HepG2 (cell line): ENCODE measurements around the gene SMARCAD1. TPM values are rescaled to one million over a fixed set of nuclear protein-coding genes. Genes with fewer than 3 reads are reported as not detected.
A peak's percentile ranks its signal among the peaks of the same experiment; 100 is the strongest.

Source experiments
- BORCS8-MEF2B ChIP-seq: sonication (generic); formaldehyde crosslinking; IDR thresholded peaks from 2 replicates; pipeline ENCODE4 v1.8.0; 2022; ENCODE audit warnings: mild to moderate bottlenecking, missing genetic modification reagents
- FOXM1 ChIP-seq: sonication (generic); formaldehyde crosslinking; IDR thresholded peaks from 2 replicates; pipeline ENCODE4 v1.5.0; 2020; ENCODE audit warnings: missing genetic modification reagents
- HDAC1 ChIP-seq: sonication (generic); formaldehyde crosslinking; IDR thresholded peaks from 2 replicates; pipeline ENCODE4 v1.5.1; 2020; ENCODE audit warnings: mild to moderate bottlenecking, missing genetic modification reagents
- HOXD1 ChIP-seq: sonication (generic); formaldehyde crosslinking; IDR thresholded peaks from 2 replicates; pipeline ENCODE4 v1.5.0; 2020; ENCODE audit warnings: missing genetic modification reagents
- JUNB ChIP-seq: sonication (generic); formaldehyde crosslinking; IDR thresholded peaks from 2 replicates; pipeline ENCODE4 v1.8.0; 2022; ENCODE audit warnings: missing genetic modification reagents, mild to moderate bottlenecking, borderline replicate concordance
- MEF2D ChIP-seq: sonication (generic); formaldehyde crosslinking; IDR thresholded peaks from 2 replicates; pipeline ENCODE4 v1.5.1; 2020; ENCODE audit warnings: mild to moderate bottlenecking, missing genetic modification reagents
- PTBP1 ChIP-seq: fragments of 200-400 bp; formaldehyde crosslinking; IDR thresholded peaks from 2 replicates; pipeline ENCODE4 v1.6.1; 2018; ENCODE audit warnings: low read length, low read depth; ENCODE audit not compliant: poor library complexity, severe bottlenecking
- REXO4 ChIP-seq: sonication (generic); formaldehyde crosslinking; IDR thresholded peaks from 2 replicates; pipeline ENCODE4 v1.8.0; 2022; ENCODE audit warnings: missing genetic modification reagents, mild to moderate bottlenecking, borderline replicate concordance
- SP2 ChIP-seq: sonication (generic); formaldehyde crosslinking; IDR thresholded peaks from 2 replicates; pipeline ENCODE4 v1.5.1; 2020; ENCODE audit warnings: mild to moderate bottlenecking, missing genetic modification reagents
- STAT5B ChIP-seq: sonication (generic); formaldehyde crosslinking; IDR thresholded peaks from 2 replicates; pipeline ENCODE4 v1.4.0; 2020; ENCODE audit warnings: missing genetic modification reagents
- SYNCRIP ChIP-seq: fragments of 200-400 bp; formaldehyde crosslinking; IDR thresholded peaks from 2 replicates; pipeline ENCODE4 v1.6.1; 2018; ENCODE audit warnings: mild to moderate bottlenecking, low read depth, low read length; ENCODE audit not compliant: insufficient read depth
- TBP ChIP-seq: sonication (generic); formaldehyde crosslinking; IDR thresholded peaks from 2 replicates; pipeline ENCODE4 v1.5.0; 2020; ENCODE audit warnings: missing genetic modification reagents
- ZBTB7B ChIP-seq: sonication (generic); formaldehyde crosslinking; IDR thresholded peaks from 2 replicates; pipeline ENCODE4 v1.4.0; 2020; ENCODE audit warnings: missing genetic modification reagents
- ZFYVE20 ChIP-seq: sonication (generic); formaldehyde crosslinking; IDR thresholded peaks from 2 replicates; pipeline ENCODE4 v1.8.0; 2023; ENCODE audit warnings: low read depth, mild to moderate bottlenecking, moderate library complexity, missing genetic modification reagents, borderline replicate concordance
- ZSCAN12 ChIP-seq: sonication (generic); formaldehyde crosslinking; IDR thresholded peaks from 2 replicates; pipeline ENCODE4 v1.9.0; 2021; ENCODE audit warnings: mild to moderate bottlenecking, missing genetic modification reagents
- polyA plus RNA-seq, 8 experiments: library from polyadenylated mRNA; depleted of rRNA in 3 of 8; stranded (reverse) in 7 of 8; unstranded in 1 of 8; fragments of >200 nt; fragmentation: Illumina TruSeq in 4 of 8; extraction: Trizol in 4 of 8; gene quantifications; 2 replicates each; pipeline versions ENCODE4 v1.2.1 to v1.2.3, GENCODE V29; 2011 to 2016; ENCODE audit warnings: low read depth in 4 of 8, missing spikeins in 1 of 8, mixed read lengths in 1 of 8; ENCODE audit not compliant: insufficient read depth in 1 of 8
- total RNA-seq, 5 experiments: library from RNA; depleted of rRNA; stranded (reverse); fragments of >200 nt; fragmentation: Illumina TruSeq; extraction: Trizol; gene quantifications; 2 replicates each; pipeline ENCODE4 v1.2.3, GENCODE V29; 2016; ENCODE audit warnings: low read depth in 1 of 5
- TF ChIP-seq, protein P1 (sequence below): fragments of 450-650 bp; IDR thresholded peaks from 2 replicates; pipeline ENCODE4 v1.6.1; 2017
- TF ChIP-seq, protein P2 (sequence below): sonication (generic); formaldehyde crosslinking; IDR thresholded peaks from 2 replicates; pipeline ENCODE4 v1.8.0; 2023; ENCODE audit warnings: mild to moderate bottlenecking, missing genetic modification reagents
- TF ChIP-seq, protein P3 (sequence below): sonication (generic); formaldehyde crosslinking; IDR thresholded peaks from 2 replicates; pipeline ENCODE4 v1.4.0; 2020; ENCODE audit warnings: missing genetic modification reagents
- TF ChIP-seq, protein P4 (sequence below): sonication (generic); formaldehyde crosslinking; IDR thresholded peaks from 2 replicates; pipeline ENCODE4 v1.8.1; 2023; ENCODE audit warnings: missing genetic modification reagents, inconsistent platforms, borderline replicate concordance
- TF ChIP-seq, protein P5 (sequence below): sonication (generic); formaldehyde crosslinking; IDR thresholded peaks from 2 replicates; pipeline ENCODE4 v1.5.0; 2020; ENCODE audit warnings: missing genetic modification reagents
- TF ChIP-seq, protein P6 (sequence below): sonication (generic); formaldehyde crosslinking; IDR thresholded peaks from 2 replicates; pipeline ENCODE4 v1.4.0; 2020; ENCODE audit warnings: missing genetic modification reagents

Gene SMARCAD1
- total and polyA plus RNA-seq, 2 of the 13 experiments (the other 11 are each of a cell fraction or from before 2014, with no cell fraction given) = 18.2 to 35.9 TPM

DNA sequence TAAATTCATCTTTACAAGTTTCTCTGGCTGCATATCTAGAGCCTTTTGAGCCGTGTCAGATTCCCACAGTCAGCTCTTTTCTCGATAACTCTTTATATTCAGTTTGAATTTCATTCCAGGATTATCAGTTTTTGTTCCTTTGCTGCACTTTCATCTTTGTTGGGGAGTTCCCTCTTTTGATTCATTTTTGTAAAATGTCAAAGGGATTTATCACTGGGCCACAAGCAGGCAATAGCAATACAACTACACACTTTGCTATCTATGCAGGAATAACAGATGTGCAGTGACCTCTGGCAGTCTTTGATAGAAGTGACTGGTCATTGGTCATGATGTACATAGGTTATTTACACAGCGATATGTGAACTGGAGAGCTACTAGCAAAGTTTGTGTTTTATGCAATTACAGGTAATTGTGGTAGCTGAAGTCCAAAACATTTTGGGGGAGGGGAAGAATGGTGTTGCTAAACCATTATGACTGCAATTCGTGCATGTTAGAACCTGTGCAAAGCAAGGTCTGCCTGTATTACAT lies 91.1 kb downstream of the SMARCAD1 start (continued):
- TF ChIP-seq, protein P1, sequence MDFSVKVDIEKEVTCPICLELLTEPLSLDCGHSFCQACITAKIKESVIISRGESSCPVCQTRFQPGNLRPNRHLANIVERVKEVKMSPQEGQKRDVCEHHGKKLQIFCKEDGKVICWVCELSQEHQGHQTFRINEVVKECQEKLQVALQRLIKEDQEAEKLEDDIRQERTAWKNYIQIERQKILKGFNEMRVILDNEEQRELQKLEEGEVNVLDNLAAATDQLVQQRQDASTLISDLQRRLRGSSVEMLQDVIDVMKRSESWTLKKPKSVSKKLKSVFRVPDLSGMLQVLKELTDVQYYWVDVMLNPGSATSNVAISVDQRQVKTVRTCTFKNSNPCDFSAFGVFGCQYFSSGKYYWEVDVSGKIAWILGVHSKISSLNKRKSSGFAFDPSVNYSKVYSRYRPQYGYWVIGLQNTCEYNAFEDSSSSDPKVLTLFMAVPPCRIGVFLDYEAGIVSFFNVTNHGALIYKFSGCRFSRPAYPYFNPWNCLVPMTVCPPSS = no peak
- TF ChIP-seq BORCS8-MEF2B (no peak), SYNCRIP (no peak), ZBTB7B (CRISPR knock-in tag) (no peak), STAT5B (CRISPR knock-in tag) (no peak), MEF2D (CRISPR knock-in tag) (no peak; the same call in 1 of the 2 replicates), FOXM1 (no peak), ZFYVE20 (no peak), SP2 (no peak), REXO4 (no peak), PTBP1 (no peak), TBP (no peak), ZSCAN12 (CRISPR knock-in tag) (no peak), JUNB (CRISPR knock-in tag) (no peak), HDAC1 (no peak), HOXD1 (CRISPR knock-in tag) (peak; percentile 71; the same call in 1 of the 2 replicates)
- TF ChIP-seq, protein P2, sequence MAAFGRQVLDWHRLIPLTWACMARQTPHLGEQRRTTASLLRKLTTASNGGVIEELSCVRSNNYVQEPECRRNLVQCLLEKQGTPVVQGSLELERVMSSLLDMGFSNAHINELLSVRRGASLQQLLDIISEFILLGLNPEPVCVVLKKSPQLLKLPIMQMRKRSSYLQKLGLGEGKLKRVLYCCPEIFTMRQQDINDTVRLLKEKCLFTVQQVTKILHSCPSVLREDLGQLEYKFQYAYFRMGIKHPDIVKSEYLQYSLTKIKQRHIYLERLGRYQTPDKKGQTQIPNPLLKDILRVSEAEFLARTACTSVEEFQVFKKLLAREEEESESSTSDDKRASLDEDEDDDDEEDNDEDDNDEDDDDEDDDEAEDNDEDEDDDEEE = no peak
- TF ChIP-seq, protein P3, sequence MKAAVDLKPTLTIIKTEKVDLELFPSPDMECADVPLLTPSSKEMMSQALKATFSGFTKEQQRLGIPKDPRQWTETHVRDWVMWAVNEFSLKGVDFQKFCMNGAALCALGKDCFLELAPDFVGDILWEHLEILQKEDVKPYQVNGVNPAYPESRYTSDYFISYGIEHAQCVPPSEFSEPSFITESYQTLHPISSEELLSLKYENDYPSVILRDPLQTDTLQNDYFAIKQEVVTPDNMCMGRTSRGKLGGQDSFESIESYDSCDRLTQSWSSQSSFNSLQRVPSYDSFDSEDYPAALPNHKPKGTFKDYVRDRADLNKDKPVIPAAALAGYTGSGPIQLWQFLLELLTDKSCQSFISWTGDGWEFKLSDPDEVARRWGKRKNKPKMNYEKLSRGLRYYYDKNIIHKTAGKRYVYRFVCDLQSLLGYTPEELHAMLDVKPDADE (CRISPR knock-in tag) = no peak
- TF ChIP-seq, protein P4, sequence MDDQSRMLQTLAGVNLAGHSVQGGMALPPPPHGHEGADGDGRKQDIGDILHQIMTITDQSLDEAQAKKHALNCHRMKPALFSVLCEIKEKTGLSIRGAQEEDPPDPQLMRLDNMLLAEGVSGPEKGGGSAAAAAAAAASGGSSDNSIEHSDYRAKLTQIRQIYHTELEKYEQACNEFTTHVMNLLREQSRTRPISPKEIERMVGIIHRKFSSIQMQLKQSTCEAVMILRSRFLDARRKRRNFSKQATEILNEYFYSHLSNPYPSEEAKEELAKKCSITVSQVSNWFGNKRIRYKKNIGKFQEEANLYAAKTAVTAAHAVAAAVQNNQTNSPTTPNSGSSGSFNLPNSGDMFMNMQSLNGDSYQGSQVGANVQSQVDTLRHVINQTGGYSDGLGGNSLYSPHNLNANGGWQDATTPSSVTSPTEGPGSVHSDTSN (CRISPR knock-in tag) = no peak
- TF ChIP-seq, protein P5, sequence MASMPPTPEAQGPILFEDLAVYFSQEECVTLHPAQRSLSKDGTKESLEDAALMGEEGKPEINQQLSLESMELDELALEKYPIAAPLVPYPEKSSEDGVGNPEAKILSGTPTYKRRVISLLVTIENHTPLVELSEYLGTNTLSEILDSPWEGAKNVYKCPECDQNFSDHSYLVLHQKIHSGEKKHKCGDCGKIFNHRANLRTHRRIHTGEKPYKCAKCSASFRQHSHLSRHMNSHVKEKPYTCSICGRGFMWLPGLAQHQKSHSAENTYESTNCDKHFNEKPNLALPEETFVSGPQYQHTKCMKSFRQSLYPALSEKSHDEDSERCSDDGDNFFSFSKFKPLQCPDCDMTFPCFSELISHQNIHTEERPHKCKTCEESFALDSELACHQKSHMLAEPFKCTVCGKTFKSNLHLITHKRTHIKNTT (CRISPR knock-in tag) = no peak
- TF ChIP-seq, protein P6, sequence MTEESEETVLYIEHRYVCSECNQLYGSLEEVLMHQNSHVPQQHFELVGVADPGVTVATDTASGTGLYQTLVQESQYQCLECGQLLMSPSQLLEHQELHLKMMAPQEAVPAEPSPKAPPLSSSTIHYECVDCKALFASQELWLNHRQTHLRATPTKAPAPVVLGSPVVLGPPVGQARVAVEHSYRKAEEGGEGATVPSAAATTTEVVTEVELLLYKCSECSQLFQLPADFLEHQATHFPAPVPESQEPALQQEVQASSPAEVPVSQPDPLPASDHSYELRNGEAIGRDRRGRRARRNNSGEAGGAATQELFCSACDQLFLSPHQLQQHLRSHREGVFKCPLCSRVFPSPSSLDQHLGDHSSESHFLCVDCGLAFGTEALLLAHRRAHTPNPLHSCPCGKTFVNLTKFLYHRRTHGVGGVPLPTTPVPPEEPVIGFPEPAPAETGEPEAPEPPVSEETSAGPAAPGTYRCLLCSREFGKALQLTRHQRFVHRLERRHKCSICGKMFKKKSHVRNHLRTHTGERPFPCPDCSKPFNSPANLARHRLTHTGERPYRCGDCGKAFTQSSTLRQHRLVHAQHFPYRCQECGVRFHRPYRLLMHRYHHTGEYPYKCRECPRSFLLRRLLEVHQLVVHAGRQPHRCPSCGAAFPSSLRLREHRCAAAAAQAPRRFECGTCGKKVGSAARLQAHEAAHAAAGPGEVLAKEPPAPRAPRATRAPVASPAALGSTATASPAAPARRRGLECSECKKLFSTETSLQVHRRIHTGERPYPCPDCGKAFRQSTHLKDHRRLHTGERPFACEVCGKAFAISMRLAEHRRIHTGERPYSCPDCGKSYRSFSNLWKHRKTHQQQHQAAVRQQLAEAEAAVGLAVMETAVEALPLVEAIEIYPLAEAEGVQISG = no peak
